Endothelial cell (in vitro differentiated cells): ENCODE measurements around the gene BAIAP2. TPM values are rescaled to one million over a fixed set of nuclear protein-coding genes. Genes with fewer than 3 reads are reported as not detected.

ENCODE experiments used
- DNase-seq: peaks from one replicate; pipeline ENCODE4 v3.0.0; 2021; ENCODE audit warnings: low spot score
- H3K27ac Mint-ChIP-seq: one replicate; pipeline ENCODE4 v1.8.0; 2021; ENCODE audit warnings: mixed read lengths, inconsistent platforms; ENCODE audit not compliant: unreplicated experiment
- H3K27me3 Mint-ChIP-seq: one replicate; pipeline ENCODE4 v1.8.0; 2021; ENCODE audit warnings: mild to moderate bottlenecking, moderate library complexity, mixed read lengths, inconsistent platforms; ENCODE audit not compliant: unreplicated experiment
- H3K36me3 Mint-ChIP-seq: one replicate; pipeline ENCODE4 v1.8.0; 2021; ENCODE audit warnings: mild to moderate bottlenecking, low read depth, mixed read lengths, inconsistent platforms; ENCODE audit not compliant: unreplicated experiment
- H3K4me1 Mint-ChIP-seq: one replicate; pipeline ENCODE4 v1.8.0; 2021; ENCODE audit warnings: mild to moderate bottlenecking, mixed read lengths, inconsistent platforms; ENCODE audit not compliant: unreplicated experiment
- H3K4me3 Mint-ChIP-seq: one replicate; pipeline ENCODE4 v1.8.0; 2021; ENCODE audit warnings: mild to moderate bottlenecking, mixed read lengths, inconsistent platforms; ENCODE audit not compliant: unreplicated experiment
- H3K9me3 Mint-ChIP-seq: one replicate; pipeline ENCODE4 v1.8.0; 2021; ENCODE audit warnings: mixed read lengths, inconsistent platforms; ENCODE audit not compliant: unreplicated experiment
- total RNA-seq: library from RNA; stranded (reverse); fragmentation: NEBNext Ultra II Directional; extraction: Animal tissue kit (Norgen Biotek cat#: 25700); gene quantifications from one replicate; pipeline ENCODE4 v1.2.1, GENCODE V29; 2021; ENCODE audit not compliant: unreplicated experiment
- TF ChIP-seq, protein P1 (sequence below): fragments of 200-600 bp; sonication (generic); IDR thresholded peaks from one replicate; pipeline ENCODE4 v1.5.0; 2021; ENCODE audit warnings: antibody characterized with exemption; ENCODE audit not compliant: unreplicated experiment

Gene BAIAP2
- total RNA-seq, 1 donor from 2014 or later, result 67.8 TPM

DNA sequence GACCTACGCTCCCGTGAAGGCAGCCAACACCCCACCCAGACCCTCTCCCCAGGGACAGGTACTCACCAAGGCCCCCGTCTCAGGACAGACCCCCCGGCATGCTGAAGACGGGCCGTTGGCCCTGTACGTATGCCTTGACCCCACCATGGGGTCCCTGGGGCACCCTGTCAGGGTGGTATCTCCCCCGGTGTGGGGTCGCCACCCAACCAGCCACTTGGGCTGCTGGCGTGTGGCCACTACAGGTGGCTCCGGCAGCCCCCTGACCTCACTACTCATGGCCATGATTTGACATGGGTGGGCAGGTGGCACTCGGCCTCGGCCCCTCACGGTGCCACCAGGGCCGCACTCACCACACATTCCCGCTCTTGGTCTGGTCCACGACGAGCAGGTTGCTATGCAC lies 89.4 kb downstream of the BAIAP2 start:
- H3K9me3 Mint-ChIP-seq, result no peaks in the 10 kb centered on the region
- H3K4me1 Mint-ChIP-seq, result no peaks in the 10 kb centered on the region
- H3K27ac Mint-ChIP-seq, result no peak overlapping the region
- TF ChIP-seq, protein P1, sequence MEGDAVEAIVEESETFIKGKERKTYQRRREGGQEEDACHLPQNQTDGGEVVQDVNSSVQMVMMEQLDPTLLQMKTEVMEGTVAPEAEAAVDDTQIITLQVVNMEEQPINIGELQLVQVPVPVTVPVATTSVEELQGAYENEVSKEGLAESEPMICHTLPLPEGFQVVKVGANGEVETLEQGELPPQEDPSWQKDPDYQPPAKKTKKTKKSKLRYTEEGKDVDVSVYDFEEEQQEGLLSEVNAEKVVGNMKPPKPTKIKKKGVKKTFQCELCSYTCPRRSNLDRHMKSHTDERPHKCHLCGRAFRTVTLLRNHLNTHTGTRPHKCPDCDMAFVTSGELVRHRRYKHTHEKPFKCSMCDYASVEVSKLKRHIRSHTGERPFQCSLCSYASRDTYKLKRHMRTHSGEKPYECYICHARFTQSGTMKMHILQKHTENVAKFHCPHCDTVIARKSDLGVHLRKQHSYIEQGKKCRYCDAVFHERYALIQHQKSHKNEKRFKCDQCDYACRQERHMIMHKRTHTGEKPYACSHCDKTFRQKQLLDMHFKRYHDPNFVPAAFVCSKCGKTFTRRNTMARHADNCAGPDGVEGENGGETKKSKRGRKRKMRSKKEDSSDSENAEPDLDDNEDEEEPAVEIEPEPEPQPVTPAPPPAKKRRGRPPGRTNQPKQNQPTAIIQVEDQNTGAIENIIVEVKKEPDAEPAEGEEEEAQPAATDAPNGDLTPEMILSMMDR, result no peak
- H3K4me3 Mint-ChIP-seq, result no peak overlapping the region
- H3K36me3 Mint-ChIP-seq, result no peaks in the 10 kb centered on the region
- no peak for DNase-seq
- H3K27me3 Mint-ChIP-seq, result peaks cover 6% of the 10 kb centered on the region

DNA sequence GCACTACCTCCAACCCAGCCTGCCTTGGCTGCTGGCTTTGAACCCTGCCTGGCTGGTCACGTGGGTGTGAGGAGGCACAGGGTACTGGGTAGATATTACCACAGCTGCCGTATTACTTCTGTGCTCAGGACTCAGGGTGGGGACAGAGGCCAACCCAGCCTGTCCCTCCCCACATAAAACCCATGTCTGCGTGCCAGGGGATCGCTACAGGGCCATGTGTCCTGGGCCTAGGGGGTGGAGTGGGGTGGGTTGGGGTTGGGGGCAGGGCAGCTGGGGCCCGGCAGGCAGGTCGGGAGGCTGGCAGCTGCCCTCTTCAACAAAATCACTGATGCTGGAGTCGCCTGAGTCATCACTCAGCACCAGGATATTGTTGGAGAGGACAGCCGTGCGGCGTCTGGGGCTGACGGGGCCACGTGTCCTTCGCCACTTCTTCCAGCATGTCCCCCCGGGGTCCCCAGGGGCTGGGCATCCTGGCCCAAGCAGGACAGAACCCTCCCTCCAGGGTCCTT lies 90.7 kb downstream of the BAIAP2 start:
- TF ChIP-seq, protein P1, result no peak
- no peaks in the 10 kb centered on the region for H3K4me1 Mint-ChIP-seq
- no peaks in the 10 kb centered on the region for H3K36me3 Mint-ChIP-seq
- no peak overlapping the region for H3K4me3 Mint-ChIP-seq
- H3K9me3 Mint-ChIP-seq, result no peaks in the 10 kb centered on the region
- H3K27me3 Mint-ChIP-seq, result peaks cover 6% of the 10 kb centered on the region
- no peak overlapping the region for H3K27ac Mint-ChIP-seq
- DNase-seq, result no peak

DNA sequence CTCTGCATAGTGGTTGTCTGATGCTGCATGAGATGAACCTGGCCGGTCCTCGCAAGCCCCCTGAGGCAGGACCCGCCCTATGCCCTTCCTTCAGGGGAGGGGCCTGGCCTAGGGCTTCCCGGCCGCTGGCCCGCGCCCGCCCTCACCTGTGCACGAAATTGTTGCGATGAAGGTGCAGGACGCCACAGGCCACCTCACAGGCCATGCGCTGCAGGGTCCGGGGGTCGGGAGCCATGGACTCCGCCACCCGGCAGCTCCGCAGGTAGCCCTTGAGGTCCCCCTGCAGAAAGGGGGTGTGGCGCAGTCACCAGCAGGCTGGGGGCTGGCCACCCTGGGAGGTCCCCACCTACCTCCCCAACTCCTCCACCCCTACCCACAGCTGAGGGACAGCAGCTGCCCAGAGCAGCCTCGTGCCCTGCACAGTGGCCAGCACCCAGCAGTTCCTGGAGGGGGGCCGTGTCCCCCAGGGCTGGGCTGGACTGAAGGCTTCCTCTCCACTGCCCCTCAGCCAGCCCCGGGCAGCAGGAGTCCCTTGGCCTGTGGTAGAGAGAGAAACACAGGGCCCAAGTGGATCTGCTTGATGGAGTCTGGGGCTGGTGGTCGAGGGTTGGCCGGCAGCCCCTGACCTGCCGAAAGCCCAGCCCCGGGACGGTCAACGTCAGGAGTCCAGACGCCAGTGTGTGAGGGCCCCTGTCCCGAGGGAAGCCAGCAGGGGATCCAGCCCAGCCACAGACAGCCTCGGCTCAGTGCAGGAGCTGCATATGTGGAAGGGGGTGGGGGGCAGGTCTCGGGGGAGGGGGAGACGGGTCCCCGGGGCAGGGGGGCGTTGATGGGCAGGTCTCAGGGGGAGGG lies 91.6 kb downstream of the BAIAP2 start:
- no peaks in the 10 kb centered on the region for H3K4me1 Mint-ChIP-seq

DNA sequence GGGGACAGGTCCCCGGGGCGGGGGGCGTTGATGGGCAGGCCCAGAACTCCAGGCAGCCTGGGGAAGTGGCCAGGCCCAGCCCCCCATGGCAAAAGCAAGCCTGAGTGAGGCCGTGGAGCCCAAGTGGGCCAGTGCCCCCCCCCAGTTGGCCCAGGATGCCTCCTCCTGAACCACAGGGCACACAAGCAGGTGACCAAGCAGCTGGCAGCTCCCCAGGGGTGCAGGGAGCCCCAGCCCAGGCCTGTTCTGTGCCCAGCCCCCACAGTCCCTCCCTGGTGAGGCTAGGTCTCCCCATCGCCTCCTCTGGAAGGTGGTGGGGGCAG lies 92.1 kb downstream of the BAIAP2 start:
- Mint-ChIP-seq H3K4me1 (no peaks in the 10 kb centered on the region), H3K4me3 (no peak overlapping the region), H3K27me3 (peaks cover 1% of the 10 kb centered on the region), H3K27ac (no peak overlapping the region), H3K9me3 (no peaks in the 10 kb centered on the region), H3K36me3 (no peaks in the 10 kb centered on the region)
- no peak for DNase-seq
- TF ChIP-seq, protein P1, result no peak

More for the DNA sequence above, 91.6 kb downstream of the BAIAP2 start:
- Mint-ChIP-seq H3K36me3 (no peaks in the 10 kb centered on the region), H3K27ac (no peak overlapping the region), H3K27me3 (peaks cover 1% of the 10 kb centered on the region), H3K9me3 (no peaks in the 10 kb centered on the region), H3K4me3 (no peak overlapping the region)
- no peak for DNase-seq
- TF ChIP-seq, protein P1, result no peak

DNA sequence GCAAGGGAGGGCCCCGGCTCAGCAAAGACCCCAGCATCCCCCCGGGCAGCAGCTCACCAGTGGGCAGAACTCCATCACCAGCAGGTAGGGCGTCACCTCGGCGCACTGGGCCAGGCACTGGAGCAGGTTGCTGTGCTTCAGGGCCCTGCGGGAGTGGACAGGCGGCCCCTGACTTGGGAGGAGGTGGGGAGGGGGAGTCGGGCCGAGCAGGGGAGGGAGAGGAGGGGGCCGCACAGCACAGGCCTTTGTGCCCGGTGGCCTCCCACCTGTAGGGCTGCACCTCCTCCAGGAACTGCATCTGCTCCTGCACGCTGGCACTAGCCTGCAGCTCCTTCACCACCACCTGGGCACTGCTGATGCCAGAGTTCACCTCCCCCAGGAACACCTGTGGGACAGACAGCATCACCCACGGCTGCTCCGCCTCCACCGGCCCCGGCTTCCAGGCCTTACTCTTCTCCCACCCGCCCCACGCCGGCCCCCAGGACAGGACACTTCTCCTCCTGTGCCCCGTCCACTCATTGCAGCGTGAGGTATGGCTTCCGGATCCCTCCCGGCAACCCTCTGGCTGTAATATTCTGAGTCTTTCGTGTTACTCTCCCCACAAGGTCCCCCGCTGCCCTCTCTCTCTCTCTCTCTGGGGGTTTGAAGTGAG lies 92.7 kb downstream of the BAIAP2 start:
- H3K9me3 Mint-ChIP-seq, result no peaks in the 10 kb centered on the region
- DNase-seq, result no peak
- no peaks in the 10 kb centered on the region for H3K4me1 Mint-ChIP-seq
- no peak overlapping the region for H3K27ac Mint-ChIP-seq
- peaks cover 1% of the 10 kb centered on the region for H3K27me3 Mint-ChIP-seq
- no peaks in the 10 kb centered on the region for H3K36me3 Mint-ChIP-seq
- TF ChIP-seq, protein P1, result no peak
- H3K4me3 Mint-ChIP-seq, result no peak overlapping the region
